Liver (tissue), 3 donors: ENCODE data around the gene HS6ST3.

Experiments
- CTCF ChIP-seq: fragments of 150-350 bp; IDR thresholded peaks from 2 replicates; pipeline ENCODE4 v1.5.1; 2017; ENCODE audit warnings: improper control_type of control experiment, low read depth, low read length; ENCODE audit not compliant: missing input control
- EGR1 ChIP-seq, 2 donors: IDR thresholded peaks; 2 replicates each; pipeline ENCODE4 v1.6.1; 2016 to 2018; ENCODE audit warnings: antibody characterized with exemption in 2 of 2, low read depth in 2 of 2
- HNF4G ChIP-seq: IDR thresholded peaks from 2 replicates; pipeline ENCODE4 v1.6.1; 2016; ENCODE audit warnings: antibody characterized with exemption
- TAF1 ChIP-seq: conservative IDR thresholded peaks from 2 replicates; pipeline ENCODE4 v1.6.1; 2016; ENCODE audit warnings: antibody characterized with exemption, mild to moderate bottlenecking
- donor health status: healthy.
- donor health status: healthy.

GRCh38 chr13:96178759-96179158 lies 88.9 kb downstream of the HS6ST3 start:
- TF ChIP-seq TAF1 (no peak), CTCF (no peak), HNF4G (no peak), EGR1 (IDR thresholded peaks at IDR 0.05; ENCODE audit: low read depth in 2 of 2) (no peak)
